Ovary (tissue), 3 donors: ENCODE measurements around the gene ARFGAP1.

Experiments used
- CTCF ChIP-seq, 3 donors: fragments of 450-650 bp in 2 of 3; fragments of 200-600 bp in 1 of 3; IDR thresholded peaks; one replicate each; pipeline versions ENCODE4 v1.5.1 to v1.8.0; 2016 to 2022; ENCODE audit warnings: antibody characterized with exemption in 3 of 3, mild to moderate bottlenecking in 1 of 3
- POLR2A ChIP-seq: fragments of 450-650 bp; IDR thresholded peaks from one replicate; pipeline ENCODE4 v1.6.1; 2017; ENCODE audit warnings: antibody characterized with exemption, mild to moderate bottlenecking, moderate library complexity
- donor health status: DM: no; HTN: no; CAD: no.

- TF ChIP-seq CTCF (IDR thresholded peaks at IDR 0.05) (no peak), POLR2A (no peak)
Observed at GRCh38 chr20:63284981-63285524, 12.4 kb downstream of the ARFGAP1 start.
